Activated B cell treated with CpG ODN at 0.5 μM for 24 hours (primary cell): ENCODE measurements around the gene SRSF1. TPM values are rescaled to one million over a fixed set of nuclear protein-coding genes. Genes with fewer than 3 reads are reported as not detected.

Experiments used
- ATAC-seq: fragments of 200-7000 bp; cut with Tn5 transposase; one replicate; pipeline ENCODE4 v1.10.0; 2021; ENCODE audit warnings: low read depth, mild to moderate bottlenecking, moderate library complexity
- CTCF ChIA-PET: fragments of 350-600 bp; sonication (Branson Sonifier 250); formaldehyde crosslinking; loops from one replicate; lab custom pipeline; 2021; ENCODE audit warnings: antibody characterized with exemption; lab: Charles Lee
- POLR2A ChIA-PET: fragments of 350-600 bp; sonication (Branson Sonifier 250); formaldehyde crosslinking; loops from one replicate; lab custom pipeline; 2021; ENCODE audit warnings: antibody characterized with exemption; lab: Charles Lee
- DNase-seq: peaks from one replicate; pipeline ENCODE4 v3.0.0; 2022
- H3K27ac Mint-ChIP-seq: one replicate; pipeline ENCODE4 v1.8.0; 2020; ENCODE audit warnings: mixed read lengths
- H3K27me3 Mint-ChIP-seq: one replicate; pipeline ENCODE4 v1.8.0; 2021; ENCODE audit warnings: mixed read lengths
- H3K36me3 Mint-ChIP-seq: one replicate; pipeline ENCODE4 v1.8.0; 2021; ENCODE audit warnings: low read depth, mixed read lengths
- H3K4me1 Mint-ChIP-seq: one replicate; pipeline ENCODE4 v1.8.0; 2021; ENCODE audit warnings: mixed read lengths
- H3K4me3 Mint-ChIP-seq: one replicate; pipeline ENCODE4 v1.8.0; 2020; ENCODE audit warnings: mild to moderate bottlenecking, mixed read lengths
- H3K9me3 Mint-ChIP-seq: one replicate; pipeline ENCODE4 v1.8.0; 2020; ENCODE audit warnings: mixed read lengths
- CTCF ChIP-seq: fragments of 200-600 bp; IDR thresholded peaks from one replicate; pipeline ENCODE4 v1.8.0; 2022; ENCODE audit warnings: antibody characterized with exemption, mild to moderate bottlenecking
- intact Hi-C: fragments of 100-400 bp; cut with micrococcal nuclease; formaldehyde crosslinking; loops from one replicate; pipeline ENCODE4 v1.15.1; 2024
- total RNA-seq: library from RNA; stranded (reverse); gene quantifications from 2 replicates; pipeline ENCODE4 v1.2.3, GENCODE V29; 2022

SRSF1 gene
- total RNA-seq, 1 donor from 2014 or later, result 289 TPM

GRCh38 chr17:57986841-57987580, 20.0 kb downstream of the SRSF1 start:
- Mint-ChIP-seq H3K36me3 (peaks cover 35% of the 10 kb centered on the region), H3K4me1 (peaks cover 55% of the 10 kb centered on the region), H3K4me3 (peak overlapping the region; percentile 91), H3K27ac (peak overlapping the region; percentile 80), H3K27me3 (no peaks in the 10 kb centered on the region), H3K9me3 (no peaks in the 10 kb centered on the region)
- intact Hi-C loops, result loop anchor here (2.0 to 5.0 kb wide), 3 partner anchors 30 to 730 kb away; partner anchors contain the start of gene MSI2
- ChIA-PET POLR2A (interaction anchor here (0.5 to 1.5 kb wide), 4 partner anchors 20 to 118 kb away, joined by 4 to 10 read pairs (median 4); partner anchors contain the start of gene SRSF1), CTCF (interaction anchor here (1.0 to 2.1 kb wide), 8 partner anchors 10 to 130 kb away, joined by 3 to 11 read pairs (median 6); partner anchors contain the start of gene SRSF1)
- DNase-seq (peak; percentile 18), ATAC-seq (no peak)
- TF ChIP-seq CTCF, result no peak

GRCh38 chr17:57985675-57985974, 21.4 kb downstream of the SRSF1 start:
- TF ChIP-seq CTCF, result no peak
- peaks cover 59% of the 10 kb centered on the region for H3K4me1 Mint-ChIP-seq
- no peak overlapping the region for H3K27ac Mint-ChIP-seq
- no peaks in the 10 kb centered on the region for H3K9me3 Mint-ChIP-seq
- intact Hi-C loops, result loop anchor here (5.0 kb wide), 2 partner anchors 38 to 728 kb away; partner anchors contain the start of gene MSI2
- ATAC-seq (no peak), DNase-seq (no peak)
- ChIA-PET CTCF (interaction anchor here (0.7 to 2.1 kb wide), 8 partner anchors 11 to 153 kb away, joined by 3 to 11 read pairs (median 6); no protein-coding TSS in a partner anchor), POLR2A (interaction anchor here (0.9 kb wide), 1 partner anchor 136 kb away, joined by 4 read pairs; the partner anchor contains the start of gene MRPS23)
- peaks cover 49% of the 10 kb centered on the region for H3K36me3 Mint-ChIP-seq
- peak overlapping the region; percentile 32 for H3K4me3 Mint-ChIP-seq
- H3K27me3 Mint-ChIP-seq, result no peaks in the 10 kb centered on the region

GRCh38 chr17:57984936-57985674, 21.9 kb downstream of the SRSF1 start:
- Mint-ChIP-seq H3K4me1 (peaks cover 62% of the 10 kb centered on the region), H3K36me3 (peaks cover 54% of the 10 kb centered on the region), H3K4me3 (peak overlapping the region; percentile 15), H3K27ac (no peak overlapping the region), H3K9me3 (no peaks in the 10 kb centered on the region), H3K27me3 (no peaks in the 10 kb centered on the region)
- DNase-seq (no peak), ATAC-seq (no peak)
- TF ChIP-seq CTCF, result no peak
- ChIA-PET CTCF (interaction anchor here (0.7 to 2.1 kb wide), 3 partner anchors 93 to 152 kb away, joined by 3 to 11 read pairs (median 4); no protein-coding TSS in a partner anchor), POLR2A (interaction anchor here (0.9 to 1.1 kb wide), 2 partner anchors 22 to 135 kb away, joined by 3 to 4 read pairs; partner anchors contain the start of genes MRPS23 and SRSF1)
- intact Hi-C loops, result loop anchor here (5.0 kb wide), 2 partner anchors 38 to 728 kb away; partner anchors contain the start of gene MSI2

GRCh38 chr17:57984261-57984890, 22.7 kb downstream of the SRSF1 start:
- DNase-seq (no peak), ATAC-seq (no peak)
- Mint-ChIP-seq H3K9me3 (no peaks in the 10 kb centered on the region), H3K4me3 (no peak overlapping the region), H3K4me1 (peaks cover 62% of the 10 kb centered on the region), H3K36me3 (peaks cover 59% of the 10 kb centered on the region), H3K27ac (no peak overlapping the region), H3K27me3 (no peaks in the 10 kb centered on the region)
- TF ChIP-seq CTCF, result no peak
- intact Hi-C loops, result no loop called here
- POLR2A ChIA-PET, result interaction anchor here (1.1 kb wide), 1 partner anchor 23 kb away, joined by 3 read pairs; the partner anchor contains the start of gene SRSF1
- CTCF ChIA-PET, result interaction anchor here (1.1 kb wide), 1 partner anchor 92 kb away, joined by 4 read pairs; no protein-coding TSS in a partner anchor
